HG02938 (cell line): ENCODE results near the gene GAPVD1.
"Not testable (repeated sequence)": the region's sequence is repeated elsewhere in the genome, so short reads cannot be mapped to it uniquely, and the experiment has no call there.

Experiments used
- ATAC-seq: cut with Tn5 transposase; IDR thresholded peaks from one replicate; pipeline ENCODE4 v1.9.1; 2021; ENCODE audit warnings: mild to moderate bottlenecking, moderate library complexity; ENCODE audit not compliant: unreplicated experiment

The GAPVD1 gene

DNA sequence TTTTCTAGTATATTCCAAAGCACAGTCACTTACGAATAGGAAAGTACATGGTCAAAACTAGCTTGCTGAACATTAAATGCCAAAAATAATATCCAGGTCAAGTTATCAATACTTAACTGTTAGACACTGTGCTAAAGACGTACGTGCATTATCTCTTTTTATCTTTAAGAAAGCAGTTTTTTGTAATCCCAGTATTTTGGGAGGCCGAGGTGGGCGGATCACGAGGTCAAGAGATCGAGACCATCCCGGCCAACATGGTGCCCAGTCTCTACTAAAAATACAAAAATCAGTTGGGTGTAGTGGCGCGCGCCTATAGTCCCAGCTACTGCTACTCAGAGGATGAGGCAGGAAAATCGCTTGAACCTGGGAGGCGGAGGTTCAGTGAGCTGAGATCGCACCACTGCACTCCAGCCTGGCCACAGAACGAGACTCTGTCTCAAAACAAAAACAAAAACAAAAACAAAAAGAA is 17.8 kb upstream of the GAPVD1 start:
- ATAC-seq, result no peak

DNA sequence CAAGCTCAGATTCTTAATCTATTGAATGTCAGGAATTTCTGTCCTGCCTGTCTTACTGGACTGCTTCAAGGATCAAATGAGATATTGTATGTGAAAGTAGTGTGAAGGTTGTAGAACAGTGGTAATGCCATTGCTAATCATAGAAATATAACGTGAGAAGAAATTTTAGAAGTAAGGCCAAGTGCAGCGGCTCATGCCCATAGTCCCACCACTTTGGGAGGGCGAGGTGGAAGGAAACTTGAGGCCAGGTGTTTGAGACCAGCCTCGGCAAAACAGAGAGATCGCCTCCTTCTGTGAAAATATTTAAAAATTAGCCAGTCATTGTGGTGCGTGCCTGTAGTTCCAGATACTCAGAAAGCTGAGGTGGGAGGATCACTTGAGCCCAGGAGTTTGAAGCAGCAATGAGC is 15.4 kb upstream of the GAPVD1 start:
- no peak for ATAC-seq

DNA sequence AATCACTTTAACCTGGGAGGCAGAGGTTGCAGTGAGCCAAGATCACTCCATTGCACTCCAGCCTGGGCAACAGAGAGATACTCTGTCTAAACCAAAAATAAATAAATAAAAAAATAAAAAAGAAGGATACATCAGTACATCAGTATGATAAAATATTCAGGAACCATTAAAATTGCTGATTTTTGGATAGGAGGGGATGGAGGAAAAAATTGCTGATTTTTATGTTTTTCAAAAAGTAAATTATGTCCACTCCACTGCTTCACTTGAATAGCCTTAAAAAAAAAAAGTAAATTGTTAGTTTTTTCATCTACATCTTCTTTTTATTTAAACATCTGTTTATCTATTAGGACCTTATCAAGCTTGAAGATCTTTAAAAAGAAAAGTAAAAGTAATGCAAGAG is 7.4 kb upstream of the GAPVD1 start:
- no peak for ATAC-seq

DNA sequence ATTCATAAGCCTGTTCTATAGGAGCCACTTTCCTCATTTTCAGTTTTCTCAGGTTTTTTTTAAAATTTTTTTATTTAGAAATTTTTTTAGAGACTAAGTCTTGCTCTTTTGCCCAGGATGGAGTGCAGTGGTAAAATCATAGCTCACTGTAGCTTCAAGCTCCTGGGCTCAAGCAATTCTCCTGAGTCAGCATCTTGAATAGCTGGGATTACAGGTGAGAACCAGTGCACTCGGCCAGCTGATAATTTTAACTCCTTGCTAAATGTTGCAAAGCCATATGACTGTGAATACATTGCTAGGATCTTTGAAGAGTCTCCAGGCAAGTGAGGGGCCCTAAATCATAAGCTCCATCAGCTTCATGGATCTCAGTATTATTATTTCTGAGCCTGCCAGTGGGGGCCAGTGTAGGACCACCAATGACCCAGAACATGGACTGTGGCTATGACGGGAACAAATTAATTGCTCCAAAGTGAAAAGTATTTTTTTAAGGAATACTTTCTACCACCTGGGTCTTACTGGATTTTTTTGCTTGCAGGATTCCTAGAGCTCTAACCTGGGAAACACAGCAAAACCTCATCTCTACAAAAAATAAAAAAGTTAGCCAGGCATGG is 5.7 kb upstream of the GAPVD1 start:
- ATAC-seq, result no peak

DNA sequence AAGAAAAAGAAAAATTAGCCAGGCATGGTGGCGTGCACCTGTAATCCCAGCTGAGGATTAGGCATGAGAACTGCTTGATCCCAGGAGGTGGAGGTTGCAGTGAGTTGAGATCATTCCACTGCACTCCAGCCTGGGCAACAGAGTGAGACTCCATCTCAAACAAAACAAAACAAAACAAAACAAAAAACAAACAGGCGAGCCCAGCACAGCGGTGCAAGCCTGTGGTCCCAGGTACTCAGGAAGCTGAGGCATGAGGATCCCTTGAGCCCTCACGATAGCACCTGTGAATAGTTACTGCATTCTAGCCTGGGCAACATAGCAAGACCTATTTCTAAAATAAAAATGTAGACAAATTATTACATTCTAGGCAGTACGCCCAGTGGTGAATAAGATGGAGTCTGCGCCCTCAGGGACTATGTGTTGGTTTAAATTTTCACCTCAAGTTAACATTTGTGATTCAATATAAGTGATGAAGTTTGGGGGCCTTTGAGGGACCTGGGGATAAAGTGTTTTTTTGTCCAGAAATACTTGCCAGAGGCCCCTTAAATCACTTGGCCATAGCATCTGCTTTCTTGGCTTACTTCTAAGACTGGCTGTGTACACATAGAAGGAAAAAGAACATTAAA is 3.4 kb upstream of the GAPVD1 start:
- no peak for ATAC-seq

DNA sequence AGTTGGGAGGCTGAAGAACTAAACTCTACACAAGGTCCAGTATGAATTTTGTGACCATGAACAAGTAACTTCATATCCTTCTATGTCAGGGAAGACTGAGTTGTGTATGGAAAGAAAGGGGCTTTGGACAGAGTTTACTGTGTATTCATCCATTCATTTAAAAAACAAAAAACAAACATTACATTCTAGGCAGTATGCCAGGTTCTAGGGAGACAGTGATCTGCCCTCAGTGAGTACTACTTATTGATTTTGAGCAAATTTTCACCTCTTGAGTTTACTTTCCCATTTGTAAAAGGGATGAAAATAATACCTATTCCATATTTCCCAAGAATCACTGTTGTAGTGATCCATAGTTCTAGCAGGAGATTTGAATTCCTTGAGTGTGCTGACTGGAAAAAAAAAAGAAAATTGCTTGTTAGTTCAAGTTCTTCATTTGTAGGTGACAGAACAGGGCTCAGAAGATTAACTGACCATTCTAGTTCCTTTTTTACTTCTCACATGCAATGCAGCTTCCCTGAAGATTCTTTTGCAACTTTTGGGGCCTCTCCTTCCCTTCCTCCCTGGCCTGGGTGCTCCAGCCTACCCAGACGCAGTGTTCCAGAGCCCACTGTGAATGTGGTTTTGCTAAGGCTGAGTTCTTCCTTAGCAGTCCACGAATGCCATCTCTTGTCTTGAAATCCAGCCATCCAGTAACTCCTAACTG is 2.6 kb upstream of the GAPVD1 start:
- no peak for ATAC-seq

DNA sequence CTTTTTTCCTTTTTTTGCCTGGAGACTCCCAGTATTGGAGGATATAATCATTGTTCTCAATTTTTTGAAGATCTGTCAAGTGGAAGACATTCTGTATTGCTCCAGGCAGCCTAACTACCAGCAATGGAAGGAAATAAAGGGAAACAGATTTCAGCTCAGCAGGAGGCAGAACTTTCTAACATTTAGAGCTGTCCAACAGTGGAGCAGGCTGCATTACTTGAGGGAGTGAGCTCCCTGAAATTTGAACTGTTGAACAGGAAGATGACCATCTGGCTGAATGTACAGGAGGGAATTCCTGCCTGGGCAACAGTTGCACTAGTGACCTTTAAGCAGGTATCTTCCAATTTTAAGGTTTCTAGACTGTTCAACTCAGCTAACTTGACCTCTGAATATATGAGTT is 1.1 kb upstream of the GAPVD1 start:
- no peak for ATAC-seq

DNA sequence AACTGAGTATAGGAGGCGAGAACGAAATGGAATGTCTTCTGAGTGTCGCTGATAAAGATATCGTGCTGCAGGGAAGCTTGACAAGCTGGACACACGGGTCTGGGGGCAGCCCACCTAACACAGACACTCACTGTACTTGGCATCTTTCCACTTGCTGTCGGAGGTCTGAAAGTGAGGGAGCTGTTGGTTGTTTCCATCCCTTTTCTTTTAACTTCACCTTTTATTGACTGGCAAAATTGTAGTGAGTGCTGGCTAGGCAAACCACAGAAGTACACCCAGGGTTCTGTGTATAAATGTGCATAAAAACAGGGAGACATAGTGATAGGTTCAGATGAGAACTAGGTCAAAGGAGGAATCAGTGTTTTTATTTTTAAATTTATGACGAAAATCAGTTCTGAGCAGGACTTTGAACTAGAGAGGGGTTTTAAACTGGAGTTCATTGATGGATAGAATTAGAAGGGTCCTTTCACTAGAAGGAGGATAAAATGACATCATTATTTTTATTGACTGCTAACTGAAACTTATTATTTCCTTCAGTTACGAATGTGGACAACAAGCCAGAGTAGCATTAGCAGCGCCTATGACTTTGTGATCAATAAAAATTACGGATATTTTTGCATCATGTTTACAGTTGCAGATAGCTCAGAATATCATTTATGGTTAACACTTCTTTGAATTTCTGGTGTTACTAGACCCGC is 817 bp downstream of the GAPVD1 start:
- peak; percentile 4 for ATAC-seq

DNA sequence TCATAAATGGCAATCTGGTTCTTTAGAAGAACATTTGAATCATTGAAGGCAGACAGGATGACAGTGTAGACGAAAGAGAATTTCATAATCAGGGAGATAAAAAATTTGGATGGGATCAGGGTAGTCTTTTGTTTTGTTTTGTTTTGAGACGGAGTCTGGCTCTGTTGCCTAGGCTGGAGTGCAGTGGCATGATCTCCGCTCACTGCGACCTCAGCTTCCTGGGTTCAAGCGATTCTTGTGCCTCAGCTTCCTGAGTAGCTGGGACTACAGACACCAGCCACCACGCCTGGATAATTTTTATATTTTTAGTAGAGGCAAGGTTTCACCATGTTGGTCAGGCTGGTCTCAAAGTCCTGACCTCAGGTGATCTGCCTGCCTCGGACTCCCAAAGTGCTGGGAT is 2.4 kb downstream of the GAPVD1 start:
- ATAC-seq, result not testable (repeated sequence)

DNA sequence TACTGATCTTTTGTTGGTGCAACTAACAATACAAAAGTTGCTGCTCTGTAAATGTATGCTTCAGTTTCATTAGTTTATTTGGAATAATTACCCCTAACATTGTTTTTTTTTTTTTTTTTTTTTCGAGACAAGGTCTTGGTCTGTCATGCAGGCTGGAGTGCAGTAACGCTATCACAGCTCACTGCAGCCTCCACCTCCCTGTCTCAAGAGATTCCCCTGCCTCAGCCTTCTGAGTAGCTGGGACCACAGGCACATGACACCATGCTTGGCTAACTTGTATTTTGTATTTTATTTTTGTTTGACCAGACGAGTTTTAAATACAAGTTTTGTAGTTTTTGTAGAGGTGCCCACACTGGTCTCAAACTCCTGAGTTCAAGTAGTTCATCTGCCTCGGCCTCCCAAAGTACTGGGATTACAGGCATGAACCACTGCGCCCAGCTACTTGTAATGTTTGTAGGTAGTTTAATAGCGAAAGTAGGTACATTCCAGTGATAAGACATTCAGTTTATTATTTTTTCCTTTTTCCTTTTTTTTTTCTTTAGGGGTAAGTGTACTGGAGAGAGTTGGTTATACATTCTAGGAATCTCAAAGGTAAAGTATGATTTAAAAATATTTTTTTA is 6.9 kb downstream of the GAPVD1 start:
- no peak for ATAC-seq

DNA sequence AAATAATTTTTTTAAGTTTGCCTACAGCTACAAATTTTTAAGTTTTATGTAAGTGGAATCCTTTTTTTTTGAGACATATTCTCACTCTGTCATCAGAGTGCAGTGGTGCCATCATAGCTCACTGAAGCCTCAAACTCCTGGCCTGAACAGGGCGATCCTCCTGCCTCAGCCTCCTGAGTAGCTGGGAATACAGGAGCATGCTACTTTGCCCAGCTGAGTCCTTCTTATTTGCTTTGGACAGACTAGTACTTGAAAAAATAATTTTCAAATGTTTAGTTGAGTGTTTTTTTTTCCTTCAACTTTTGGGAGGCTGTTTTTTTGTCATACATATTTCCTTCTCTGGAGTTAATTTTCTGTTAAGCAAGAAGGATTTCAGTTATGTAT is 7.4 kb downstream of the GAPVD1 start:
- no peak for ATAC-seq

DNA sequence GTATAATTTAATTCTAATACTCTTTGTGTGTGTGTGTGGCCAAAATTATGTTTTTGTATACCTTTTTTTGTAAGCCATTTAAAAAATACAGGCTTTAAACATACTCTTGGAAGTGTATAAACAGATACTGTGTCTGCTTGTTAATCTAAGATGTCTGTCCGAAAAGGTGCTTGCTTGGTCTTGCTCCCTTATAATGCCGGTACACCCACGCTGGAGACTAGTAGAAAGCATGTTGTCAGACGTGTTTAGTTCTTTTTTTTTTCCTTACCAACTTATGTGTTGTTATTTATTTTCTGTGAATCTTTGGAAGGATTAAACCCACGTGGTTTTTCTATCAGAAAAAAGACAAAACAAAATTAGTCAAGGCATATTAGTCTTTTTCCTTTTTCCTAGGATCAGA is 9.5 kb downstream of the GAPVD1 start:
- no peak for ATAC-seq

DNA sequence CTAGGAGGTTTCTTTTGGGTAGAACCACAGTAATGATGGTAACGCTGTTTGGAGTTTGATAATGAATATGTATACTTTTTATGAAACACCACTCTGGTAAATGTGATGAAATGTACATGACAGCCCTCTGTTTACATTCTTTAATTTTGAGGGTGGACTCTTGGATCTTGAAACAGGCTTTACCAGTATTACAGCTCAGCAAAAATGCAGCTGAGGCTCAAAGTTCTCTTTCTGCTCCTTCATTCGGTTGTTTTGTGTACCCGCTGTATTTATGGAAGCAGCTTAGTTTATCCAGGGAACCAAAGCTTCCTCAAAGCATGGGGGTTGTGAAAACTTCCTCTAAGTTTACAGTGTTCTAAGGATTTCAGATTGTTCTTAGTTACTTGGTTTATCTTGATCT is 11.1 kb downstream of the GAPVD1 start:
- ATAC-seq, result no peak

DNA sequence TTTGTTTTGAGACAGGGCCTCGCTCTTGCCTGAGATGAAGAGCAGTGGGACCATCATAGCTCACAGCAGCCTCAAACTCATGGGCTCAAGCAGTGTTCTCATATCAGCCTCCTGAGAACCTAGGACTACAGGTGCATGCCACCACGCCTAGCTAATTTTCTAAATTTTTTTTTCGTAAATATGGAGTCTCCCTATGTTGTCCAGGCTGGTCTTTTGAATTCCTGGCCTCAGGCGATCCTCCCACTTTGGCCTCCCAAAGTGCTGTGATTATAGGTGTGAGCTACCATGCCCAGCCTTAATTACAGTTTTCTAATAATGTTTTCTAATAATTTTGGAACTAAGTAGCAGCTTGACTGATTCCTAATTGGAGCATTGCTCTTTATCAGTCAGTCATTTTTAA is 15.1 kb downstream of the GAPVD1 start:
- no peak for ATAC-seq

DNA sequence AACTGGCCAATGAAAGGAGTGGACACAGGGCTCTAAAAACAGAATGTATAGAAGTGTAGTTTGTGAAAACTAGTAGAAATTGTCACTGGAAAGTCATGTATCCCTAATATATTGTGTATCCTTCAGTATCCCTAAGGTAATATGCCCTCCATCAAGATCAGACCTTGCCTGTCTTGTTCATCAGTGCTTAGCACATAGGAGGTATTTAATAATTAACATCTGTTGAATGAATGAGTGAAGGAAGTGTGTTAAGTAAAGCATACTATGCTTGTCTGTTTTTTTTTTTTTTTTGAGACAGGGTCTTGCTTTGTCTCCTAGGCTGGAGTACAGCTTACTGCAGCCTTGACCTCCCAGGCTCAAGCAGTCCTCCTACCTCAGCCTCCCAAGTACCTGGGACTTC is 15.8 kb downstream of the GAPVD1 start:
- no peak for ATAC-seq

DNA sequence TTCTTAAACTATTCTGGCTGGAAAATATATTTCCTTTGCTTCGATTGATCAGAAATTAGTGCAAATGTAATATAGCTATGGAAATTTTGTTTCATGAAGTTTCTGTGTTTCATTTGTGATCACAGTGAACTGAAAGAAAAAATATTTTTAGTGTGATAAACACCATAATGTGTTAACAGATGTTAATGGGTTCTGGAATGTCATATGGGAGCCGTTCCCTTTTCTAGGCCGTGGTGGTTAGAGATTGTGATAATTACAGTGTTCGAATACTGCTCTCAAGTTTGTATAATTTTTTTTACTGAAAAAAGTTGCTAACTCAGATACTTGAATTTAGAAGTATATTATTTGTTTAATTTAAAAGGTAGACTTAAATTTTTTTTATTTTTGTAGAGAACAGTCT is 19.3 kb downstream of the GAPVD1 start:
- ATAC-seq, result no peak

DNA sequence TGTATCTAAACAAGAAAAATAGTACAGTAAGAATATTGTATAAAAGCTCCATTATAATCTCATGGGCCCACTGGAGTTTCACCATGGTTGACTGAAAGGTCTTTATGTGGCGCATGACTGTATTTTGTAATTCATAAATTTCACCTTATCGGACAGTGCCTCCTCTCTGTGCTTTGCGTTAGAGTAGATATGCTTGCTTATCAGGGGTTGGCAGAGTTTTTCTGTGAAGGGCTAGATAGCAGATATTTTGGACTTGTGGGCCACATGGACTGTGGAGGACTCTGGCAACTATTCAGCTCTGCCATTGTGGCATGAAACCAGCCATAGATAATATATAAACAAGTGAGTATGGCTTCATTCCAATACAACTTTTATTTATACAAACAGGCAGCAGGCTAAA is 23.2 kb downstream of the GAPVD1 start:
- no peak for ATAC-seq

DNA sequence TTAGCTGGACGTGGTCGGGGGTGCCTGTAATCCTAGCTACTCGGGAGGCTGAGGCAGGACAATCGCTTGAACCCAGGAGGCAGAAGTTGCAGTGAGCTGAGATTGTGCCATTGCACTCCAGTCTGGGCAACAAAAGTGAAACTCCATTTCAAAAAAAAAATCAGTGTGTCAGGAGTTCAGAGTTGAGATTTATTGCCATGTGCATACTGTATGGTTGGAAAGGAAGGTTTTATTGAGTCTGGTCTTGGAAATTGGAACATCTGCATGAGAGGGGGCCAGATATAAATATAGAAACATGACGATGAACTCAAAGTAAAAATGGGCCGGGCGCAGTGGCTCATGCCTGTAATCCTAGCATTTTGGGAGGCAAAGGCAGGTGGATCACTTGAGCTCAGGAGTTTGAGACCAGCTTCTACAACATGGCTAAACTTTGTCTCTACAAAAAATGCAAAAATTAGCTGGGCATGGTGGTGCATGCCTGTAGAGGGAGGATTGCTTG is 25.4 kb downstream of the GAPVD1 start:
- ATAC-seq, result not testable (repeated sequence)

DNA sequence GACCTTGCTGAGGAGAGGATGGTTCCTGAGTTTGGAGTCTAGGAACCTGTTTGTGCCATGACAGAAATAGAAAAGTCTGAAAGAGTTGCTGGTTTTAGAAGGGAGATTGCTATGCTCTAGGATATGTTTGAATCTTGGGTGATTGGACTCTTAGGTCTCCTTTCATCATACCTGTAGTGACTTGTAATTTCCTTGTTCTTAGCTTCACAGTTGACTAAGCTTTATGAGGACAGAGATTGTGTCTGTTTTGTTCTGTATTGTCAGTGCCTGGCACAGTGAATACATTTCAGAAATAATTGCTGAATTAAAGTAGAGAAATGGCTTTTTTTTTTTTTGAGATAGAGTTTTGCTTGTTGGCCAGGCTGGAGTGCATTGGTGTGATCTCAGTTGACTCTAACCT is 31.5 kb downstream of the GAPVD1 start:
- no peak for ATAC-seq

DNA sequence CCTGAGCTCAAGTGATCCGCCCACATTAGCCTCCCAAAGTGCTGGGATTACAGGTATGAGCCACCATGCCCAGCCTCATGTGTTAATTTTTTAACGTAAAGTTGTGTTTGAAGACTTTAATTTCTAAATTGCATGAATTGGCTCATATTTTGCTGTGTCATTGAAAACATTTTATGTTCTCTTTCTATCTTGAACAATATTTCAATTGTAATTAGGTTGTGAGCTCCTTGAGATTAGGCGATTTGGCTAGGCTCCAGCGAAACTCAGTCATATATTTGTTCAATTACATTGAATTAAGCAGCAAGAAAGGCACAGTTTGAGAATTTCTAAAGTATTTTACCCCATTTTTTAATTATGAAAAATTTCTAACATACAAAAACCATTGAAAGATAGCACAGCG is 34.0 kb downstream of the GAPVD1 start:
- ATAC-seq, result no peak

DNA sequence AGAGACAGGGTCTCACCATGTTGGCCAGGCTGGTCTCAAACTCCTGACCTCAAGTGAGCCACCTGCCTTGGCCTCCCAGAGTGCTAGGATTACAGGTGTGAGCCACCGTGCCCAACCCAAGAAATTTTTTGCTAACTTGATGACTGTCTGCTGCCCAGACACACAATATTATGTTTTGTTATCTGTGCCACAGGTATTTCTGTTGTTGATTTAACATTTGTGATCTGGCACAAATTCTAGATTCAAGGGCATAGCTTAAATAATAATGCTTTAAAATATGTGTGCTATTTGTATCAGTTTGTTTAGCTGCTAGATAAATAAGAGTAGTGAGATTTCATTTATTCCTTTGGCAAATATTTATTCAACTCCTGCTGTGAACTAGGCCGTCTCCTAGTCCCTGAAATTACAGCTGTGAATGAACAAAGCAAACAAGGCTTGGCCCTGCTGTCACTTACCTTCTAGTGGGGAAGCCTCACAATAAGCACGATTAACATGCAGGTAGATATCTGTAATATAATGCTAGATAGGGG is 35.3 kb downstream of the GAPVD1 start:
- no peak for ATAC-seq
